OCI-LY3 (cell line): ENCODE data around the gene RPLP2.

Experiments
- H2AFZ ChIP-seq: fragments of 200-600, 300-600 bp; shearing (Covaris generic); 2 replicates; pipeline ENCODE4 v1.6.0; 2014; ENCODE audit warnings: antibody characterized with exemption, low read depth, low read length
- H3K27ac ChIP-seq: fragments of 200-600, 300-600 bp; sonication (generic); 2 replicates; pipeline ENCODE4 v1.5.1; 2014; ENCODE audit warnings: mild to moderate bottlenecking, low read length, moderate library complexity, mixed read lengths
- H3K27me3 ChIP-seq: fragments of 200-600, 300-600 bp; sonication (generic); 2 replicates; pipeline ENCODE4 v1.6.1; 2014; ENCODE audit warnings: low read depth, low read length, mixed read lengths
- H3K36me3 ChIP-seq: fragments of 200-600, 300-600 bp; sonication (generic); replicated peaks from 2 replicates; pipeline ENCODE3; 2014; ENCODE audit warnings: low read depth, low read length, mixed read lengths
- H3K4me1 ChIP-seq: fragments of 300-600, 200-600 bp; sonication (generic); 2 replicates; pipeline ENCODE4 v1.6.1; 2014; ENCODE audit warnings: low read length, mixed read lengths
- H3K4me2 ChIP-seq: fragments of 200-600, 300-600 bp; sonication (generic); 2 replicates; pipeline ENCODE4 v1.6.1; 2014; ENCODE audit warnings: low read length, mixed read lengths
- H3K4me3 ChIP-seq: fragments of 300-600, 200-600 bp; sonication (generic); 2 replicates; pipeline ENCODE4 v1.5.1; 2014; ENCODE audit warnings: antibody characterized with exemption, mild to moderate bottlenecking, low read length, moderate library complexity
- H3K79me2 ChIP-seq: fragments of 300-600, 200-600 bp; shearing (Covaris generic); 2 replicates; pipeline ENCODE4 v1.6.1; 2014; ENCODE audit warnings: mild to moderate bottlenecking, low read length, mixed read lengths
- H3K9ac ChIP-seq: fragments of 300-600, 200-600 bp; shearing (Covaris generic); 2 replicates; pipeline ENCODE4 v1.6.0; 2014; ENCODE audit warnings: mild to moderate bottlenecking, low read length, moderate library complexity
- H3K9me3 ChIP-seq: fragments of 200-600, 300-600 bp; shearing (Covaris generic); 2 replicates; pipeline ENCODE4 v1.6.1; 2014; ENCODE audit warnings: low read length, mixed read lengths; ENCODE audit not compliant: insufficient read depth
- H4K20me1 ChIP-seq: fragments of 200-600, 300-600 bp; sonication (generic); 2 replicates; pipeline ENCODE4 v1.6.1; 2016; ENCODE audit warnings: low read length, mixed read lengths; ENCODE audit not compliant: insufficient read depth
- CTCF ChIP-seq: fragments of 200-600, 300-600 bp; sonication (generic); IDR thresholded peaks from 2 replicates; pipeline ENCODE4 v1.5.1; 2014; ENCODE audit warnings: antibody characterized with exemption, low read length, low read depth
- EZH2phosphoT487 ChIP-seq: fragments of 200-600 bp; shearing (Covaris generic); IDR thresholded peaks from 2 replicates; pipeline ENCODE4 v1.6.1; 2018; ENCODE audit warnings: antibody characterized with exemption, mixed run types, low read depth

The RPLP2 gene

GRCh38 chr11:804599-804964, 5.2 kb upstream of the RPLP2 start:
- Histone ChIP-seq H3K4me3 (peak overlapping the region; percentile 85), H3K27me3 (no peaks in the 10 kb centered on the region), H3K36me3 (no peaks in the 10 kb centered on the region), H3K4me2 (peak overlapping the region; percentile 90), H3K9ac (peak overlapping the region; percentile 77), H3K27ac (peak overlapping the region; percentile 12; the same call in 1 of the 2 replicates), H2AFZ (no peak overlapping the region), H4K20me1 (no peaks in the 10 kb centered on the region), H3K79me2 (peaks cover 17% of the 10 kb centered on the region), H3K9me3 (no peaks in the 10 kb centered on the region), H3K4me1 (peaks cover 18% of the 10 kb centered on the region; the same call in 1 of the 2 replicates)
- TF ChIP-seq CTCF (no peak), EZH2phosphoT487 (no peak)

DNA sequence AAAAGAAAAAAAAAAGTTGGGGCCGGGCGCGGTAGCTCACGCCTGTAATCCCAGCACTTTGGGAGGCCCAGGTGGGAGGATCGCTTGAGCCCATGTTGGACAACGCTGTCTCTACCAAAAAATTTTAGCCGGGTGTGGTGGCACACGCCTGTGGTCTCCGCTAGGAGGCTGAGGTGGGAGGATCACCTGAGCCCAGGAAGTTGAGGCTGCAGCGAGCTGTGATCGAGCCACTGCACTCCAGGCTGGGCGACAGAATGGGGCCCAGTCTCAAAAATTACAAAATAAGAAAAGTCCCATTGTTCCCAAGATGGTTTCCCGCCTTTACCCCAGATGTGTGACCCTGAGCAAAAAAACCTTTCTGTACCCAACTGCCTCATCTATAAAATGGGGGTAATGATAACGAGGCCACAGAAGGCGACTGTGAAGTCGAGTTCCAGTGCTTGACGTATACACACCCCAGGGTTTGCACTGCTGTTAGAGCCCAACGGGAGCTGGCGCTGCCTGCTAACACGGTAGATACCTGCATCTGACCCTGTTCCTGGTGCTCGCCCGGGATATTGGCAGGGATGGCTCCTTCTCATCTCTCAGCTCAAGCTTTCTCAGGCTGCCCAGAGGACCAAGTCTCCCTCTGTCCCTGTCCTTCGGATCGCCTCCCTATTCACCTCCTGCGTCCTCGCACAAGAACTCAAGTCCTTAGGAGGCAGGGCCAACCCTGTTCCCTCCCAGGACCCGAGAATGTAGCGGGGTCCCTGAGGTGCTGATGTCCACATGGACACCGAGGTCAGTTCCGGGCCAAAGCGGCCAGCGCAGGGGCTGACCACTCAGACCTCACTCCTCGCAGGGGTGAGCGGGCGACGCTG, 1.1 kb upstream of the RPLP2 start:
- TF ChIP-seq CTCF (no peak), EZH2phosphoT487 (no peak)
- Histone ChIP-seq H3K27me3 (no peaks in the 10 kb centered on the region), H4K20me1 (peaks cover 25% of the 10 kb centered on the region), H3K4me2 (peak overlapping the region; percentile 98), H3K9me3 (no peaks in the 10 kb centered on the region), H3K4me1 (peaks cover 32% of the 10 kb centered on the region), H3K36me3 (peaks cover 36% of the 10 kb centered on the region), H3K79me2 (peaks cover 53% of the 10 kb centered on the region), H3K4me3 (peak overlapping the region; percentile 94), H2AFZ (no peak overlapping the region), H3K9ac (peak overlapping the region; percentile 94), H3K27ac (peak overlapping the region; percentile 87)

- Histone ChIP-seq H2AFZ (no peak overlapping the region), H3K27me3 (no peaks in the 10 kb centered on the region), H3K9ac (peak overlapping the region; percentile 94), H3K79me2 (peaks cover 53% of the 10 kb centered on the region), H3K4me3 (peak overlapping the region; percentile 94), H3K36me3 (peaks cover 39% of the 10 kb centered on the region), H4K20me1 (peaks cover 26% of the 10 kb centered on the region), H3K4me2 (peak overlapping the region; percentile 96), H3K27ac (peak overlapping the region; percentile 87), H3K9me3 (no peaks in the 10 kb centered on the region), H3K4me1 (peaks cover 23% of the 10 kb centered on the region)
- no peak for TF ChIP-seq CTCF
Observed at GRCh38 chr11:810040-810567, 337 bp downstream of the RPLP2 start.

- Histone ChIP-seq H3K79me2 (peaks cover 53% of the 10 kb centered on the region), H3K4me2 (peak overlapping the region; percentile 96), H3K27ac (peak overlapping the region; percentile 87), H3K9me3 (no peaks in the 10 kb centered on the region), H3K27me3 (no peaks in the 10 kb centered on the region), H2AFZ (no peak overlapping the region), H4K20me1 (peaks cover 26% of the 10 kb centered on the region), H3K4me3 (peak overlapping the region; percentile 94), H3K4me1 (peaks cover 21% of the 10 kb centered on the region), H3K36me3 (peaks cover 39% of the 10 kb centered on the region), H3K9ac (peak overlapping the region; percentile 94)
- TF ChIP-seq EZH2phosphoT487 (no peak), CTCF (peak; percentile 21; the same call in 1 of the 2 replicates)
Observed at GRCh38 chr11:811446-812245, 1.9 kb downstream of the RPLP2 start.
